Panc1 (cell line): ENCODE data around the gene CLK3. TPM values are rescaled to one million over a fixed set of nuclear protein-coding genes. Genes with fewer than 3 reads are reported as not detected.

Experiments
- ATAC-seq: fragments of 200-7000 bp; cut with Tn5 transposase; 2 replicates; pipeline ENCODE4 v1.9.1; 2020; ENCODE audit warnings: mild to moderate bottlenecking, moderate library complexity
- BruUV-seq: library from RNA; stranded (reverse); fragments of 400-500 nt; replicated peaks from 2 replicates; lab custom pipeline; 2021; lab: Mats Ljungman, UMichigan
- CTCF ChIA-PET: fragments of 300-600 bp; sonication (Branson Sonifier 250); formaldehyde crosslinking; loops from one replicate; lab custom pipeline; 2022; ENCODE audit warnings: antibody characterized with exemption; lab: Charles Lee
- POLR2A ChIA-PET: fragments of 300-600 bp; sonication (Branson Sonifier 250); formaldehyde crosslinking; loops from one replicate; lab custom pipeline; 2022; ENCODE audit warnings: antibody characterized with exemption; lab: Charles Lee
- DNase-seq: peaks from one replicate; pipeline ENCODE4 v3.0.0-alpha.2; 2010; ENCODE audit warnings: low read depth, low spot score
- H3K27ac ChIP-seq: 2 replicates; pipeline ENCODE4 v1.5.1; 2011; ENCODE audit warnings: mild to moderate bottlenecking, low read length, inconsistent platforms
- H3K27me3 ChIP-seq: fragments of 200-500 bp; sonication (Bioruptor generic); 2 replicates; pipeline ENCODE4 v1.6.0; 2014; ENCODE audit warnings: low read length, inconsistent platforms; ENCODE audit not compliant: control insufficient read depth, insufficient read depth
- H3K36me3 ChIP-seq: fragments of 200-500 bp; sonication (Bioruptor generic); 2 replicates; pipeline ENCODE4 v1.5.1; 2014; ENCODE audit warnings: inconsistent platforms, mild to moderate bottlenecking, low read length, moderate library complexity; ENCODE audit not compliant: control insufficient read depth, insufficient read depth
- H3K4me1 ChIP-seq: 2 replicates; pipeline ENCODE4 v1.5.1; 2011; ENCODE audit warnings: inconsistent platforms, mild to moderate bottlenecking, low read length, moderate library complexity; ENCODE audit not compliant: control insufficient read depth, insufficient read depth
- H3K4me3 ChIP-seq, 2 experiments: 2 replicates each; pipeline ENCODE4 v1.5.1; 2011 to 2012; ENCODE audit warnings: low read depth in 2 of 2, low read length in 2 of 2, mild to moderate bottlenecking in 2 of 2, inconsistent platforms in 1 of 2, moderate library complexity in 1 of 2
- H3K9me3 ChIP-seq: fragments of 200-500 bp; sonication (Bioruptor generic); 2 replicates; pipeline ENCODE4 v1.5.1; 2014; ENCODE audit warnings: low read depth, mild to moderate bottlenecking, inconsistent platforms, low read length, moderate library complexity; ENCODE audit not compliant: control insufficient read depth, insufficient read depth
- CTCF ChIP-seq: fragments of 450-650 bp; IDR thresholded peaks from 2 replicates; pipeline ENCODE4 v1.5.1; 2017; ENCODE audit warnings: mild to moderate bottlenecking
- POLR2AphosphoS5 ChIP-seq: IDR thresholded peaks from 2 replicates; pipeline ENCODE4 v1.6.1; 2012; ENCODE audit warnings: mild to moderate bottlenecking, low read depth, low read length, moderate library complexity
- REST ChIP-seq, 2 experiments: IDR thresholded peaks; 2 replicates each; pipeline ENCODE4 v1.6.1; 2011 to 2012; ENCODE audit warnings: low read depth in 2 of 2, control low read depth in 1 of 2, low read length in 1 of 2, mild to moderate bottlenecking in 1 of 2, moderate library complexity in 1 of 2; ENCODE audit not compliant: insufficient read depth in 1 of 2
- SIN3A ChIP-seq: IDR thresholded peaks from 2 replicates; pipeline ENCODE4 v1.6.1; 2012; ENCODE audit warnings: low read depth, mild to moderate bottlenecking, low read length, moderate library complexity, borderline replicate concordance; ENCODE audit not compliant: insufficient read depth
- TCF7L2 ChIP-seq: IDR thresholded peaks from 2 replicates; pipeline ENCODE4 v1.6.1; 2011; ENCODE audit warnings: mild to moderate bottlenecking, low read depth, low read length, inconsistent platforms
- in situ Hi-C: cut with HindIII; loops from 2 replicates; pipeline ENCODE4 v1.10.0; 2016; ENCODE audit warnings: low sequenced_read_pairs, low pct_unique_long_range_greater_than_20kb
- intact Hi-C: fragments of 100-400 bp; cut with micrococcal nuclease; formaldehyde crosslinking; loops from one replicate; pipeline ENCODE4 v1.10.0; 2022; ENCODE audit not compliant: unreplicated experiment
- total RNA-seq: library from RNA; stranded (reverse); gene quantifications from one replicate; pipeline ENCODE4 v1.2.1, GENCODE V29; 2021; ENCODE audit not compliant: unreplicated experiment

The CLK3 gene
- total RNA-seq, 1 experiment from 2014 or later = 69.8 TPM

GRCh38 chr15:74618841-74619596, 3.4 kb downstream of the CLK3 start:
- TF ChIP-seq POLR2AphosphoS5 (no peak), SIN3A (no peak), TCF7L2 (no peak), REST (IDR thresholded peaks at IDR 0.05; ENCODE audit: insufficient read depth in 1 of 2, low read depth in 2 of 2, low read length in 1 of 2) (no peak), CTCF (no peak)
- peaks cover 21% of the 10 kb centered on the region for H3K4me1 ChIP-seq
- DNase-seq (no peak), ATAC-seq (no peak)
- no peak overlapping the region for H3K4me3 ChIP-seq
- in situ Hi-C loops = no loop called here
- ChIA-PET CTCF (no interaction called here), POLR2A (no interaction called here)
- H3K9me3 ChIP-seq = no peaks in the 10 kb centered on the region
- no peaks in the 10 kb centered on the region for H3K27me3 ChIP-seq
- intact Hi-C loops = loop anchor here (5.0 kb wide), 1 partner anchor 247 kb away; no protein-coding TSS in a partner anchor
- peaks cover 15% of the 10 kb centered on the region for H3K36me3 ChIP-seq
- no TSS peak for BruUV-seq
- no peak overlapping the region for H3K27ac ChIP-seq

GRCh38 chr15:74619916-74620635, 4.4 kb downstream of the CLK3 start:
- DNase-seq = no peak
- ATAC-seq = no peak
- intact Hi-C loops = loop anchor here (5.0 kb wide), 1 partner anchor 248 kb away; no protein-coding TSS in a partner anchor
- BruUV-seq = no TSS peak
- TF ChIP-seq POLR2AphosphoS5 (no peak), REST (IDR thresholded peaks at IDR 0.05; ENCODE audit: insufficient read depth in 1 of 2, low read depth in 2 of 2, low read length in 1 of 2) (no peak), TCF7L2 (no peak), SIN3A (no peak), CTCF (no peak)
- no peak overlapping the region for H3K27ac ChIP-seq
- ChIA-PET CTCF (no interaction called here), POLR2A (no interaction called here)
- in situ Hi-C loops = no loop called here
- H3K27me3 ChIP-seq = no peaks in the 10 kb centered on the region
- peaks cover 21% of the 10 kb centered on the region for H3K4me1 ChIP-seq
- peaks cover 21% of the 10 kb centered on the region for H3K36me3 ChIP-seq
- no peak overlapping the region for H3K4me3 ChIP-seq
- no peaks in the 10 kb centered on the region for H3K9me3 ChIP-seq
